ENCODE results near the gene SCAI.

The SCAI gene

DNA sequence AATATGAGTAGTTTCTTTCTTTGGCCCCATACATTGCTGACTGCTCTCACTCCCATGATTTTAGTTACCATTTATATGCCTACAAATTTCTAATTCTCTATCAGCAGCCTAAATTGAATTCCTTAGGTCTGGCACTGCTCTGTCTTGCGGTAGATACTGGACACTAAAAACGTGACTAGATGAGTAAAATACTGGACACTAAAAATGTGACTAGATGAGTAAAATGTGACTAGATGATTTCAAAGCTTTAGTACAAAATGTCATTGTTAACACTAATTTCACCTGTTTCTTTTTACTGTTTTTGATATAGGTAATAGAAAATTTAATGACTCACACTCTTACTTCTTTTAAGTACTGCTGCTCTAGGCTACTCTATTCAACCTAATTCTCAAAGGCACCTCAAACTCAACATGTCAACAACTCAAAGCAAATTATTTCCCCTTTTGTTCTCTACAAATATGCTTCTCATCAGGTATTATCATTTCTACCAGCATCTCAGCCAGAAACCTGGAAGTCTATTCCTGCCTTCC is 171.0 kb downstream of the SCAI start:
- Histone ChIP-seq H3K9me3 (ENCODE audit: control insufficient read depth, insufficient read depth, low read depth, low read length) (no peaks in the 10 kb centered on the region), H3K27ac (ENCODE audit: extremely low read depth, low read depth, low read length) (no peak overlapping the region), H3K4me1 (ENCODE audit: control insufficient read depth, insufficient read depth, low read length) (no peaks in the 10 kb centered on the region), H3K36me3 (ENCODE audit: control insufficient read depth in 2 of 2, insufficient read depth in 1 of 2, low read length in 2 of 2) (peaks cover 0 to 22% of the 10 kb centered on the region in 2 experiments; a peak in 2 of 3 replicates), H3K4me3 (ENCODE audit: low read depth, low read length) (no peak overlapping the region)
- TF ChIP-seq ZNF600 (tag by site-specific recombination; IDR thresholded peaks at IDR 0.05) (no peak), ZBTB20 (tag by site-specific recombination; IDR thresholded peaks at IDR 0.05) (no peak), ZNF707 (tag by site-specific recombination; IDR thresholded peaks at IDR 0.05) (no peak), ZNF302 (tag by site-specific recombination; IDR thresholded peaks at IDR 0.05; ENCODE audit: low read depth) (no peak), ZNF214 (tag by site-specific recombination; IDR thresholded peaks at IDR 0.05; ENCODE audit: borderline replicate concordance) (no peak), ZXDB (tag by site-specific recombination; IDR thresholded peaks at IDR 0.05) (no peak), ZNF223 (tag by site-specific recombination; IDR thresholded peaks at IDR 0.05) (no peak), HOXC10 (CRISPR knock-in tag; IDR thresholded peaks at IDR 0.05) (no peak)
- TF ChIP-seq, protein P1, sequence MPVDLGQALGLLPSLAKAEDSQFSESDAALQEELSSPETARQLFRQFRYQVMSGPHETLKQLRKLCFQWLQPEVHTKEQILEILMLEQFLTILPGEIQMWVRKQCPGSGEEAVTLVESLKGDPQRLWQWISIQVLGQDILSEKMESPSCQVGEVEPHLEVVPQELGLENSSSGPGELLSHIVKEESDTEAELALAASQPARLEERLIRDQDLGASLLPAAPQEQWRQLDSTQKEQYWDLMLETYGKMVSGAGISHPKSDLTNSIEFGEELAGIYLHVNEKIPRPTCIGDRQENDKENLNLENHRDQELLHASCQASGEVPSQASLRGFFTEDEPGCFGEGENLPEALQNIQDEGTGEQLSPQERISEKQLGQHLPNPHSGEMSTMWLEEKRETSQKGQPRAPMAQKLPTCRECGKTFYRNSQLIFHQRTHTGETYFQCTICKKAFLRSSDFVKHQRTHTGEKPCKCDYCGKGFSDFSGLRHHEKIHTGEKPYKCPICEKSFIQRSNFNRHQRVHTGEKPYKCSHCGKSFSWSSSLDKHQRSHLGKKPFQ (tag by site-specific recombination; IDR thresholded peaks at IDR 0.05), result no peak
- TF ChIP-seq, protein P2, sequence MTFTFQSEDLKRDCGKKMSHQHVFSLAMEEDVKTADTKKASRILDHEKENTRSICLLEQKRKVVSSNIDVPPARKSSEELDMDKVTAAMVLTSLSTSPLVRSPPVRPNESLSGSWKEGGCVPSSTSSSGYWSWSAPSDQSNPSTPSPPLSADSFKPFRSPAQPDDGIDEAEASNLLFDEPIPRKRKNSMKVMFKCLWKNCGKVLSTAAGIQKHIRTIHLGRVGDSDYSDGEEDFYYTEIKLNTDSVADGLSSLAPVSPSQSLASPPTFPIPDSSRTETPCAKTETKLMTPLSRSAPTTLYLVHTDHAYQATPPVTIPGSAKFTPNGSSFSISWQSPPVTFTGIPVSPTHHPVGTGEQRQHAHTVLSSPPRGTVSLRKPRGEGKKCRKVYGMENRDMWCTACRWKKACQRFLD (tag by site-specific recombination; IDR thresholded peaks at IDR 0.05), result no peak
- TF ChIP-seq, protein P3, sequence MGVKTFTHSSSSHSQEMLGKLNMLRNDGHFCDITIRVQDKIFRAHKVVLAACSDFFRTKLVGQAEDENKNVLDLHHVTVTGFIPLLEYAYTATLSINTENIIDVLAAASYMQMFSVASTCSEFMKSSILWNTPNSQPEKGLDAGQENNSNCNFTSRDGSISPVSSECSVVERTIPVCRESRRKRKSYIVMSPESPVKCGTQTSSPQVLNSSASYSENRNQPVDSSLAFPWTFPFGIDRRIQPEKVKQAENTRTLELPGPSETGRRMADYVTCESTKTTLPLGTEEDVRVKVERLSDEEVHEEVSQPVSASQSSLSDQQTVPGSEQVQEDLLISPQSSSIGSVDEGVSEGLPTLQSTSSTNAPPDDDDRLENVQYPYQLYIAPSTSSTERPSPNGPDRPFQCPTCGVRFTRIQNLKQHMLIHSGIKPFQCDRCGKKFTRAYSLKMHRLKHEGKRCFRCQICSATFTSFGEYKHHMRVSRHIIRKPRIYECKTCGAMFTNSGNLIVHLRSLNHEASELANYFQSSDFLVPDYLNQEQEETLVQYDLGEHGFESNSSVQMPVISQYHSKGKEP (tag by site-specific recombination; IDR thresholded peaks at IDR 0.05), result no peak
- TF ChIP-seq, protein P4, sequence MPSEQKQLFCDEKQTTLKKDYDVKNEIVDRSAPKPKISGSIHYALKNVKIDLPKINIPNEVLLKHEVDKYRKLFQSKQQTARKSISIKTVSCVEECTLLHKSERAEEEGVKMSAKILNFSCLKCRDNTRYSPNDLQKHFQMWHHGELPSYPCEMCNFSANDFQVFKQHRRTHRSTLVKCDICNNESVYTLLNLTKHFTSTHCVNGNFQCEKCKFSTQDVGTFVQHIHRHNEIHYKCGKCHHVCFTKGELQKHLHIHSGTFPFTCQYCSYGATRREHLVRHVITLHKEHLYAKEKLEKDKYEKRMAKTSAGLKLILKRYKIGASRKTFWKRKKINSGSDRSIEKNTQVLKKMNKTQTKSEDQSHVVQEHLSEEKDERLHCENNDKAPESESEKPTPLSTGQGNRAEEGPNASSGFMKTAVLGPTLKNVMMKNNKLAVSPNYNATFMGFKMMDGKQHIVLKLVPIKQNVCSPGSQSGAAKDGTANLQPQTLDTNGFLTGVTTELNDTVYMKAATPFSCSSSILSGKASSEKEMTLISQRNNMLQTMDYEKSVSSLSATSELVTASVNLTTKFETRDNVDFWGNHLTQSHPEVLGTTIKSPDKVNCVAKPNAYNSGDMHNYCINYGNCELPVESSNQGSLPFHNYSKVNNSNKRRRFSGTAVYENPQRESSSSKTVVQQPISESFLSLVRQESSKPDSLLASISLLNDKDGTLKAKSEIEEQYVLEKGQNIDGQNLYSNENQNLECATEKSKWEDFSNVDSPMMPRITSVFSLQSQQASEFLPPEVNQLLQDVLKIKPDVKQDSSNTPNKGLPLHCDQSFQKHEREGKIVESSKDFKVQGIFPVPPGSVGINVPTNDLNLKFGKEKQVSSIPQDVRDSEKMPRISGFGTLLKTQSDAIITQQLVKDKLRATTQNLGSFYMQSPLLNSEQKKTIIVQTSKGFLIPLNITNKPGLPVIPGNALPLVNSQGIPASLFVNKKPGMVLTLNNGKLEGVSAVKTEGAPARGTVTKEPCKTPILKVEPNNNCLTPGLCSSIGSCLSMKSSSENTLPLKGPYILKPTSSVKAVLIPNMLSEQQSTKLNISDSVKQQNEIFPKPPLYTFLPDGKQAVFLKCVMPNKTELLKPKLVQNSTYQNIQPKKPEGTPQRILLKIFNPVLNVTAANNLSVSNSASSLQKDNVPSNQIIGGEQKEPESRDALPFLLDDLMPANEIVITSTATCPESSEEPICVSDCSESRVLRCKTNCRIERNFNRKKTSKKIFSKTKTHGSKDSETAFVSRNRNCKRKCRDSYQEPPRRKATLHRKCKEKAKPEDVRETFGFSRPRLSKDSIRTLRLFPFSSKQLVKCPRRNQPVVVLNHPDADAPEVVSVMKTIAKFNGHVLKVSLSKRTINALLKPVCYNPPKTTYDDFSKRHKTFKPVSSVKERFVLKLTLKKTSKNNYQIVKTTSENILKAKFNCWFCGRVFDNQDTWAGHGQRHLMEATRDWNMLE (tag by site-specific recombination; conservative IDR thresholded peaks at IDR 0.05; ENCODE audit: low read depth), result no peak
- TF ChIP-seq, protein P5, sequence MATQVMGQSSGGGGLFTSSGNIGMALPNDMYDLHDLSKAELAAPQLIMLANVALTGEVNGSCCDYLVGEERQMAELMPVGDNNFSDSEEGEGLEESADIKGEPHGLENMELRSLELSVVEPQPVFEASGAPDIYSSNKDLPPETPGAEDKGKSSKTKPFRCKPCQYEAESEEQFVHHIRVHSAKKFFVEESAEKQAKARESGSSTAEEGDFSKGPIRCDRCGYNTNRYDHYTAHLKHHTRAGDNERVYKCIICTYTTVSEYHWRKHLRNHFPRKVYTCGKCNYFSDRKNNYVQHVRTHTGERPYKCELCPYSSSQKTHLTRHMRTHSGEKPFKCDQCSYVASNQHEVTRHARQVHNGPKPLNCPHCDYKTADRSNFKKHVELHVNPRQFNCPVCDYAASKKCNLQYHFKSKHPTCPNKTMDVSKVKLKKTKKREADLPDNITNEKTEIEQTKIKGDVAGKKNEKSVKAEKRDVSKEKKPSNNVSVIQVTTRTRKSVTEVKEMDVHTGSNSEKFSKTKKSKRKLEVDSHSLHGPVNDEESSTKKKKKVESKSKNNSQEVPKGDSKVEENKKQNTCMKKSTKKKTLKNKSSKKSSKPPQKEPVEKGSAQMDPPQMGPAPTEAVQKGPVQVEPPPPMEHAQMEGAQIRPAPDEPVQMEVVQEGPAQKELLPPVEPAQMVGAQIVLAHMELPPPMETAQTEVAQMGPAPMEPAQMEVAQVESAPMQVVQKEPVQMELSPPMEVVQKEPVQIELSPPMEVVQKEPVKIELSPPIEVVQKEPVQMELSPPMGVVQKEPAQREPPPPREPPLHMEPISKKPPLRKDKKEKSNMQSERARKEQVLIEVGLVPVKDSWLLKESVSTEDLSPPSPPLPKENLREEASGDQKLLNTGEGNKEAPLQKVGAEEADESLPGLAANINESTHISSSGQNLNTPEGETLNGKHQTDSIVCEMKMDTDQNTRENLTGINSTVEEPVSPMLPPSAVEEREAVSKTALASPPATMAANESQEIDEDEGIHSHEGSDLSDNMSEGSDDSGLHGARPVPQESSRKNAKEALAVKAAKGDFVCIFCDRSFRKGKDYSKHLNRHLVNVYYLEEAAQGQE (tag by site-specific recombination; IDR thresholded peaks at IDR 0.05), result no peak
- TF ChIP-seq, protein P6, sequence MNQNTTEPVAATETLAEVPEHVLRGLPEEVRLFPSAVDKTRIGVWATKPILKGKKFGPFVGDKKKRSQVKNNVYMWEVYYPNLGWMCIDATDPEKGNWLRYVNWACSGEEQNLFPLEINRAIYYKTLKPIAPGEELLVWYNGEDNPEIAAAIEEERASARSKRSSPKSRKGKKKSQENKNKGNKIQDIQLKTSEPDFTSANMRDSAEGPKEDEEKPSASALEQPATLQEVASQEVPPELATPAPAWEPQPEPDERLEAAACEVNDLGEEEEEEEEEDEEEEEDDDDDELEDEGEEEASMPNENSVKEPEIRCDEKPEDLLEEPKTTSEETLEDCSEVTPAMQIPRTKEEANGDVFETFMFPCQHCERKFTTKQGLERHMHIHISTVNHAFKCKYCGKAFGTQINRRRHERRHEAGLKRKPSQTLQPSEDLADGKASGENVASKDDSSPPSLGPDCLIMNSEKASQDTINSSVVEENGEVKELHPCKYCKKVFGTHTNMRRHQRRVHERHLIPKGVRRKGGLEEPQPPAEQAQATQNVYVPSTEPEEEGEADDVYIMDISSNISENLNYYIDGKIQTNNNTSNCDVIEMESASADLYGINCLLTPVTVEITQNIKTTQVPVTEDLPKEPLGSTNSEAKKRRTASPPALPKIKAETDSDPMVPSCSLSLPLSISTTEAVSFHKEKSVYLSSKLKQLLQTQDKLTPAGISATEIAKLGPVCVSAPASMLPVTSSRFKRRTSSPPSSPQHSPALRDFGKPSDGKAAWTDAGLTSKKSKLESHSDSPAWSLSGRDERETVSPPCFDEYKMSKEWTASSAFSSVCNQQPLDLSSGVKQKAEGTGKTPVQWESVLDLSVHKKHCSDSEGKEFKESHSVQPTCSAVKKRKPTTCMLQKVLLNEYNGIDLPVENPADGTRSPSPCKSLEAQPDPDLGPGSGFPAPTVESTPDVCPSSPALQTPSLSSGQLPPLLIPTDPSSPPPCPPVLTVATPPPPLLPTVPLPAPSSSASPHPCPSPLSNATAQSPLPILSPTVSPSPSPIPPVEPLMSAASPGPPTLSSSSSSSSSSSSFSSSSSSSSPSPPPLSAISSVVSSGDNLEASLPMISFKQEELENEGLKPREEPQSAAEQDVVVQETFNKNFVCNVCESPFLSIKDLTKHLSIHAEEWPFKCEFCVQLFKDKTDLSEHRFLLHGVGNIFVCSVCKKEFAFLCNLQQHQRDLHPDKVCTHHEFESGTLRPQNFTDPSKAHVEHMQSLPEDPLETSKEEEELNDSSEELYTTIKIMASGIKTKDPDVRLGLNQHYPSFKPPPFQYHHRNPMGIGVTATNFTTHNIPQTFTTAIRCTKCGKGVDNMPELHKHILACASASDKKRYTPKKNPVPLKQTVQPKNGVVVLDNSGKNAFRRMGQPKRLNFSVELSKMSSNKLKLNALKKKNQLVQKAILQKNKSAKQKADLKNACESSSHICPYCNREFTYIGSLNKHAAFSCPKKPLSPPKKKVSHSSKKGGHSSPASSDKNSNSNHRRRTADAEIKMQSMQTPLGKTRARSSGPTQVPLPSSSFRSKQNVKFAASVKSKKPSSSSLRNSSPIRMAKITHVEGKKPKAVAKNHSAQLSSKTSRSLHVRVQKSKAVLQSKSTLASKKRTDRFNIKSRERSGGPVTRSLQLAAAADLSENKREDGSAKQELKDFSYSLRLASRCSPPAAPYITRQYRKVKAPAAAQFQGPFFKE (tag by site-specific recombination; IDR thresholded peaks at IDR 0.05; ENCODE audit: borderline replicate concordance), result no peak
- CTCF ChIA-PET, result interaction anchor here (0.6 to 1.4 kb wide), 3 partner anchors 9 to 119 kb away, joined by 3 to 6 read pairs (median 3); partner anchors contain the start of gene WDR38
- POLR2A ChIA-PET, result no interaction called here
